Activated CD4-positive, alpha-beta T cell treated with anti-CD3 and anti-CD28 coated beads, Interleukin-2, Interleukin-4, amounts not matched to agents 100 ng/mL and 50 ng/mL, durations not matched to agents 16 hours and 8 hours (primary cell): ENCODE measurements around the gene BSN.

ENCODE experiments used
- DNase-seq: peaks from one replicate; pipeline ENCODE4 v3.0.0-alpha.2; 2020; ENCODE audit warnings: low spot score

BSN gene

DNA sequence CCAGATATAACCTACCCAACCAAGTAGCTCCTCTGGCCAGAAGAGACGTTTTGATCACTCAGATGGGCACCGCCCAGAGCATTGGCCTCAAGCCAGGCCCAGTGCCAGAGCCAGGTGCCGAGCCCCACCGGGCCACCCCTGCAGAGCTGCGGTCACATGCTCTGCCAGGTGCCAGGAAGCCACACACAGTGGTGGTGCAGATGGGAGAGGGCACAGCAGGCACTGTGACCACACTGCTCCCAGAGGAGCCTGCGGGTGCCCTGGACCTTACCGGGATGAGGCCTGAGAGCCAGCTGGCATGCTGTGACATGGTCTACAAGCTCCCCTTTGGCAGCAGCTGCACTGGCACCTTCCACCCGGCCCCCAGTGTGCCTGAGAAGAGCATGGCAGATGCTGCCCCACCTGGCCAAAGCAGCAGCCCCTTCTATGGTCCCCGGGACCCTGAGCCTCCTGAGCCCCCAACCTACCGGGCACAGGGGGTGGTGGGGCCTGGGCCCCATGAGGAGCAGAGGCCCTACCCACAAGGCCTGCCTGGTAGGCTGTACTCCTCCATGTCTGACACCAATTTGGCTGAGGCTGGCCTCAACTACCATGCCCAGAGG lies 100.8 kb downstream of the BSN start:
- DNase-seq = no peak

DNA sequence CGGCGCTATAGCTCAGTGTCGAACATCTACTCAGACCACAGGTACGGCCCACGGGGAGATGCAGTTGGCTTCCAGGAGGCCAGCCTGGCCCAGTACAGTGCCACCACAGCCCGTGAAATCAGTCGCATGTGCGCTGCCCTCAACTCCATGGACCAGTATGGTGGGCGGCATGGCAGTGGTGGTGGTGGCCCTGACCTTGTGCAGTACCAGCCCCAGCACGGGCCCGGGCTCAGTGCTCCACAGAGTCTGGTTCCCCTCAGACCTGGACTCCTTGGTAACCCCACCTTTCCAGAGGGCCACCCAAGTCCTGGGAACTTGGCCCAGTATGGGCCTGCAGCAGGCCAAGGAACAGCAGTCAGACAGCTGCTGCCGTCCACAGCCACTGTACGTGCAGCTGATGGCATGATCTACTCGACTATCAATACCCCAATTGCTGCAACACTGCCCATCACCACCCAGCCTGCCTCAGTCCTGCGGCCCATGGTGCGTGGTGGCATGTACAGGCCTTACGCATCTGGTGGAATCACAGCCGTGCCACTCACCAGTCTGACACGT lies 101.5 kb downstream of the BSN start:
- DNase-seq = no peak

GRCh38 chr3:49656541-49657112 lies 102.3 kb downstream of the BSN start:
- DNase-seq = no peak

GRCh38 chr3:49657208-49657915 lies 103.1 kb downstream of the BSN start:
- DNase-seq = no peak

DNA sequence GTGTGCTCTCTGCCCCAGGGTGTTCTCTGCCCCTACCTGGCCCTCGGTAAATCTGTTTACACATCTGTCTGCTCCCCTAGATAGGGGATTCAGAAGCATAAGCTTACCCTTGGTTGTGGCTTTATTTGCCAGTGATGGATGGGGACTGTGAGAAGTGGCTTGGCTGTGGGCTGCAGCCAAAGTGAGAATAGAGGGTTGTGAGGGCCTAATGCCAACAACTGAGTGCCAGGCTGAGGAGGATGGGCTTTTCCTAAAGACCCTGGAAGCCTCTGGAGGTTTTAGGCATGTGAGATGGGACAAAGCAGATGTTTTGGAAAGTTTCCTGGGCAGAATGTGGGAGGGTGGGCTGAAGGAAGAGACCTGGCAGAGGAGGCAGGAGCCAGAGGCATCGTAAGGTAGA lies 104.4 kb downstream of the BSN start:
- no peak for DNase-seq

GRCh38 chr3:49659756-49660155 lies 105.5 kb downstream of the BSN start:
- no peak for DNase-seq

GRCh38 chr3:49661281-49661680 lies 107.0 kb downstream of the BSN start:
- DNase-seq = no peak

DNA sequence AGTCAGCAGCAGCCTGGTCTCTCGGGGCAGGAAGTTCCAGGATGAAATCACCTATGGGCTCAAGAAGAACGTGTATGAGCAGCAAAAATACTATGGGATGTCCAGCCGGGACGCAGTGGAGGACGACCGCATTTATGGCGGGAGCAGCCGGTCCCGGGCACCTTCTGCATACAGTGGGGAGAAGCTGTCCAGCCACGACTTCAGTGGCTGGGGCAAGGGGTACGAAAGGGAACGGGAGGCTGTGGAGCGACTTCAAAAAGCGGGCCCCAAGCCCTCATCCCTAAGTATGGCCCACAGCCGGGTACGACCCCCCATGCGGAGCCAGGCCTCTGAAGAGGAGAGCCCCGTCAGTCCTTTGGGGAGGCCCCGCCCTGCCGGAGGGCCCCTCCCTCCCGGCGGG lies 107.7 kb downstream of the BSN start:
- no peak for DNase-seq

DNA sequence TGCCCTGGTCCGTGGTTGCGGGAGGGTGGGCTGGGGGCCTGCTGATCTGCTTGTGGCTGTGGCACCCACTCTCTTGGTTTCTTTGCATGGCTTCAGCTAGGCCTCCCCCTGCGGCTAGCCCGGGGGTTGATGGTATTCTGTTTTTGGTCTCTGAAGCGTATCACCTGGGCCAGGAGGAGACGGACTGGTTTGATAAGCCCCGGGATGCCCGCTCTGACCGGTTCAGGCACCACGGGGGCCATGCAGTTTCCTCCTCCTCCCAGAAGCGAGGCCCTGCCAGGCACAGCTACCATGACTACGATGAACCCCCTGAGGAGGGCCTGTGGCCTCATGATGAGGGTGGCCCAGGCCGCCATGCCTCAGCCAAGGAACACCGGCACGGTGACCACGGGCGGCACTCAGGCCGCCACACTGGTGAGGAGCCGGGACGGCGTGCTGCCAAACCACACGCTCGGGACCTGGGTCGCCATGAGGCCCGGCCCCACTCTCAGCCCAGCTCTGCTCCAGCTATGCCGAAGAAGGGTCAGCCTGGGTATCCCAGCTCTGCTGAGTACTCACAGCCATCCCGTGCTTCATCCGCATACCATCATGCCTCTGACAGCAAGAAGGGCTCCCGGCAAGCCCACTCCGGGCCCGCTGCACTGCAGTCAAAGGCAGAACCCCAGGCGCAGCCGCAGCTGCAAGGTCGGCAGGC lies 108.6 kb downstream of the BSN start:
- no peak for DNase-seq

DNA sequence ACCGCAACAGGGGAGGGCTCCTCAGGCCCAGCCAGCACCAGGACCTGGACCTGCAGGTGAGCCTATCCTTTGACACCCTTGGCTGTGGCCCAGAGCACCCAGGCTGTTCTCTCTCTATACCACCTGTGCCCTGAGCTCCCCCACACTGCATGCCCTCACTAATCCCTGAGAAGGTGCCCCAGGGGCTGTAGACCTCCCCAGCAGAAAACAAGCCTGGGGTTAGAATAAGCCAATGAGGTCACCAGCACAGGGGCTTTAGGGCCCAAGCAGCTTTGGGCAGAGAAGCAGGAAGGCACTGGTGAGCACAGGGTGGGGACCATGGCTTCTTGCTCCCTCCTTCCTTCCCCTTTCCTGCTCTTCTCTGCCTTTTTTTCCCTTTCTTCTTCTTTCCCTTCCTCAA lies 109.6 kb downstream of the BSN start:
- DNase-seq = no peak

DNA sequence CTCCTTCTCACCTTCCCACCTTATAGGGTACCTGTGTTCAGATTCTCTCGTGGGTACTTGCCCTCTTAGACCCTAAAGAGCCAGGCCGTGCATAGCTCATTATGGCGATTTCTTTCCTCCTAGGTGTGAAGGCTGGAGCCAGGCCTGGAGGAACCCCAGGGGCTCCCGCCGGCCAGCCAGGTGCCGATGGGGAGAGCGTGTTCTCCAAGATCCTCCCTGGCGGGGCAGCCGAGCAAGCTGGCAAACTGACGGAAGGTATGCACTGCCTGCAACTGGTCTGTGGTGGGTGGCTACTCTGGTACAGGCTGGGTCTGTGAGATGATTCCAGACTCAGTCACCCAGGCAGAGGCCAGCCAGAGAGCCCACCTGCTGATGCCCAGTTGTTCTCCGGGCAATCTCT lies 110.0 kb downstream of the BSN start:
- DNase-seq = no peak

GRCh38 chr3:49665822-49666519 lies 111.7 kb downstream of the BSN start:
- DNase-seq = no peak

DNA sequence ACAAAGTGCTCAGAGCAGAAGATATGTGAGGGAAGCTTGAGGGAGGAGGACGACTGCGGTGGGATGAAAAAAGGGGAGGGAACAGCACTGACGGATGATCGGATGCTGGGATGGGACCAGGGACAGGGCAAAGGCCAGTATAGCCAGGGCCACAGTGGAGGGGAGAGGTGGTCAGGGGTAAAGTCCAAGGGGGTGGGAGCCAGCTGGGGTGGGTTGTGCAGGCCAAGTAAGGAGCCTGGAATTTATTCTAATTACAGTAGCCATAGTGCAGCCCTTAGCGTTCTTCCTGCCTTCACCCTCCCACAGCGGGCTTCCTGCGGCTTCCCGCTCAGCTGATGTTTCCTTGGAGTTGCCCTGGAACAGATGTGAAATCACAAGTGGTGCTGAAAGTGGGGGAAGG lies 112.3 kb downstream of the BSN start:
- DNase-seq = no peak

- DNase-seq = no peak
Measured at GRCh38 chr3:49667701-49668413, 113.6 kb downstream of the BSN start.

DNA sequence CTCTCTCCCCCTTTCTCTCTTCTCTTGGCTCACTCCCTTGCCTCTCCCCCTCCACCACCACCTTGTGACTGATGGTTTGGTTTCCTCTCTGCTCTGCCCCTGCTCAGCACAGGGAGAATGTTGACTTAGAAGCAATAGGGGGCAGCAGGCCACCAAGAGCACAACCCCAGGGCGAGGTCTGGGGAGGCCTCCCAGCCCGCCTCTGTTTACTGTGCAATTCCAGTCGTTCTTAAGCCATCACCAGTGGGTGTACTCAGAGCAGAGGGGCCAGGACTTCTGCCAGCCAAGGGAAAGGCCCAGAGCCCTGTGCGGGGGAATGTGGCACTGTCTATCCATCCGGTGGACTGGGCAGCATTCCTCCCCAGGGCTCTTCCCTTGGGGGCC lies 114.1 kb downstream of the BSN start:
- DNase-seq = no peak

GRCh38 chr3:49668861-49669260 lies 114.6 kb downstream of the BSN start:
- DNase-seq = no peak

DNA sequence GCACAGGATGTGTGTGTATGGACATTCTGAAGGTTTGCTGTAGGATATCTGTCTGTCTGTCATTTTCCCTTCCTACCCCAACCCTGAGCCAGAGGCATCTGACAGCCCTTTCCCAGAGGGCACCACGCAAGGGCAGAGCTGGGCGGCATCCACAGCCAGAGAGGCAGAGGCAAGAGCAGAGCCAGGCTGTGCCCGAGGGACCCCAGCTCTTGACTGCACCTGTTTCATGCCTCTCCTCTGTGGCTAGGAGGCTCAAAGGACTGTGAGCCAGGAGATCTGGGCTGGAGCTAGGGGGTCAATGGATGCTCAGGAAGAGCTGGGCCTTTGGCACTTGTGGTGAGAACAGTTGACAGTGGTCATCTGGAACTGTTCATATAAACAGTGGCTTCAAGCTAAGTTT lies 115.1 kb downstream of the BSN start:
- no peak for DNase-seq

DNA sequence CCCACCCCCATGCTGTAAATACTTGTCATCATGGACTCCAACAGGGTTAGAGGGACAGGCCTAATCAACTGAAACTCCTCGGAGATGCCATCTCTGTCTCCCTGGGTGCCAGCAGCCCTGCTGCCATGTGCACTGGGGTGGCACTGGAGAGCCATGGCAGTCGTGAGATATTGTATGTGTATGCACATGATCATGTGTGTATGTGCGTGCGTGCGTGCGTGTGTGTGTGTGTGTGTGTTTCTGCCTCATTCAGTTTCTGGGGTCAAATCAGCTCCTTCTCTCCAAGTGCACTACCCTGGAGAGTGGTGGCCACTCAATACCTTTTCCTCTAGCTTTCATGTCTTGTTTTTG lies 116.6 kb downstream of the BSN start:
- DNase-seq = no peak

DNA sequence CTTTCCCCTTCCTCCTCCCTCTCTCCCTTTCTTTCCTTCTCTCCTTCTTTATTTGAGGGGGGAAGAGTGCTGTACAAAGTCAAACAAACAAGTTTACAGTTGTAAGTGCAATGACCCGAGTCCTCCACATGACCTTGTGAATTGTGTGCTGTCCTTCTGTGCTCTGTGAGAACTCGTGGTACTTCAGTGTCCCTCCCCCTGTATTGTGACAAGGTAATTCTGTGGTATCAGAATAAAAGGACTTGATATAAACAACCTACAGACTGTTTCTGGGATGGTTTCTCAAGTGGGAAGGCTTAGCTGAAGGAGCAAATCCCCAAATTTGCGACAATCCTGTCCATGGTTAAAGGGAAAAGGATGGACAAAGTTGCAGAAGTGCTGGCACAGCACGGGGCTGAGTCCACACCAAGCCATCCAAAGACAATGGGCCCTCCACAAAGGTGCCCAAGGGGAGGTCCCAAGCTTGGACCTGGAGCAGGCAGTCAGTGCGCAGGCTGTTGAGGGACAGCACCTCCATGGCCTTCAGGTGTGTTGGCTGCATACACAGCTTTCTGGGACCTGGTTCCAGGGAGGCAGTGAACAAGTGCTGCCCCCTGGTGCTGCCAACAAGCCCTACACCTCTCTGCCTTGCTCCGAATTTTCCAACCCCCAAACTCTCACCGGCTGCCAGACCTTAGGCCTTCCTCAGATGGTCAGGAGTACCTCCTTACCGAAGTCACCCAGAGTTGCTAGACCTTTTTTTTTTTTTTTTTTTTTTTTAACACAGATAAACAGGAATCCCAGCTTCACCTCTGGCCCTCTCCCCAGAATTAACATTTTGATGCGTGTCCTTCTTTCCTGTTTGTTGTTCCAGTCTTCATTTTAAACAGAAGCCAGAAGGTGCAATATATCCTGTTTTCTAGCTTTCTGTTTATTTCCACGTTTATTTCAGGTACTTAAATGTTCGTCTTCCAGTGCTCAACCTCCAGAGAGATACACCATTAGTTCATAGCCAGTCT lies 117.3 kb downstream of the BSN start:
- DNase-seq = peak; percentile 77

GRCh38 chr3:49673121-49673714 lies 118.9 kb downstream of the BSN start:
- peak; percentile 28 for DNase-seq
